KOPT-K1 (cell line): ENCODE results near the gene GPR33.
A peak's percentile ranks its signal among the peaks of the same experiment; 100 is the strongest.
"Not testable (repeated sequence)": the region's sequence is repeated elsewhere in the genome, so short reads cannot be mapped to it uniquely, and the experiment has no call there.

Source experiments
- H3K27ac ChIP-seq: fragments of 200-600 bp; sonication (generic); 2 replicates; pipeline ENCODE4 v1.5.1; 2016; ENCODE audit warnings: antibody characterized with exemption, mild to moderate bottlenecking, low read depth, low read length; ENCODE audit not compliant: poor library complexity, severe bottlenecking
- H3K36me3 ChIP-seq: fragments of 200-600 bp; sonication (generic); 2 replicates; pipeline ENCODE4 v1.5.1; 2017; ENCODE audit warnings: antibody characterized with exemption, mild to moderate bottlenecking, low read length, moderate library complexity; ENCODE audit not compliant: insufficient read depth
- H3K9me3 ChIP-seq: fragments of 200-600 bp; sonication (generic); 2 replicates; pipeline ENCODE4 v1.5.1; 2017; ENCODE audit warnings: antibody characterized with exemption, low read length, mild to moderate bottlenecking; ENCODE audit not compliant: insufficient read depth, poor library complexity, severe bottlenecking

Gene GPR33

DNA sequence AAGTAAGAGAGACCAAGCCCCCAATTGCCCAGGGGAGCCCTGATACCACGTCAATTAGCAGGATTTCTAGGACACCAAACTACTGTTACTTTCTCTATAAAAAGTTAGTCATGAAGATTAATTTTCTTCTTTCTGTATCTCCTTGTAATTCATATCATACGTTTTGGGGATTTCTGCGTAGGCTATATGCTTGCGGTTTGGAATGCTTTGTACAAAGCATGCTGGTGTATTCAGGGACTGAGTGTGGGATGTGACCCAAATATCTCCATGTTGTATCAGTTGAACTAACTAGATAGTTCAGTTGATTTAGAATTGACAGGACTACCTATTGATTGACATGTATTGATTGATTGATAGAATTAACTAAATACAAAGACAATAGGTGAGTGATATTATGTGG lies 7.7 kb downstream of the GPR33 start:
- Histone ChIP-seq H3K9me3 (no peaks in the 10 kb centered on the region), H3K27ac (no peak overlapping the region), H3K36me3 (no peaks in the 10 kb centered on the region)

DNA sequence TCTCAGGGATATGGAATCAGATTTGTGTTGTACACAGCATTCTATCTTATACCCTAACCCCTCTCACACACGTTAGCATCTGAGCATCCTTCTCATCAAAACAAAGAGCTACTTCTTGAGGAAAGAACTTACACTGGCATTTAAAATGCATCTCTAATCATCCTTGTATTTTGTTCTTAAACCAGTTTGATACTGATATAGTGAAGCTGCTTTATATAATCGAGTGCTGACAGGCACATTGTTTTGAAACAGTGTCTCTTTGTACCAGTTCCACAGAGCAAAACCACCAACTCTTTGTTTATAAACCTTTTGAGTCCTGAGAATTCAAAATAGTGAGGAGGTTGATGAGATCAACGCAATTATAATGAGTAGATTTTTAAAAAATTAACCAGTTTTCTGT lies 8.8 kb downstream of the GPR33 start:
- H3K36me3 ChIP-seq: no peaks in the 10 kb centered on the region
- H3K9me3 ChIP-seq: no peaks in the 10 kb centered on the region
- no peak overlapping the region for H3K27ac ChIP-seq

DNA sequence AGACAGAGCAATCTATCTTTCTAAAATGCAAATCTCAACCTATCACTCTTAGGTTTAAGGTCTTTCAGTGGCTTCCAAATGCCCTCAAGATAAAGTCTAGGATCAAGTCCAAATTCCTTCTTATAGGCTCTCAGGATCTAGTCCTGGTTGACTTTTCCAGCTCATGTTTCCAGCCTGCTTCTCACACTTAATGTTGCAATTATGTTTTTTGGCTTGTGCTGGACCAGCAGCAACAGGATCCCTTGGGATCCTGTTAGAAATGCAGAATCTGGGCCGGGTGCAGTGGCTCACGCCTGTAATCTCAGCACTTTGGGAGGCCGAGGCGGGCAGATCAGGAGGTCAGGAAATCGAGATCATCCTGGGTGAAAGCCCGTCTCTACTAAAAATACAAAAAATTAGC lies 10.6 kb downstream of the GPR33 start:
- no peaks in the 10 kb centered on the region for H3K9me3 ChIP-seq
- H3K27ac ChIP-seq: no peak overlapping the region
- H3K36me3 ChIP-seq: no peaks in the 10 kb centered on the region

DNA sequence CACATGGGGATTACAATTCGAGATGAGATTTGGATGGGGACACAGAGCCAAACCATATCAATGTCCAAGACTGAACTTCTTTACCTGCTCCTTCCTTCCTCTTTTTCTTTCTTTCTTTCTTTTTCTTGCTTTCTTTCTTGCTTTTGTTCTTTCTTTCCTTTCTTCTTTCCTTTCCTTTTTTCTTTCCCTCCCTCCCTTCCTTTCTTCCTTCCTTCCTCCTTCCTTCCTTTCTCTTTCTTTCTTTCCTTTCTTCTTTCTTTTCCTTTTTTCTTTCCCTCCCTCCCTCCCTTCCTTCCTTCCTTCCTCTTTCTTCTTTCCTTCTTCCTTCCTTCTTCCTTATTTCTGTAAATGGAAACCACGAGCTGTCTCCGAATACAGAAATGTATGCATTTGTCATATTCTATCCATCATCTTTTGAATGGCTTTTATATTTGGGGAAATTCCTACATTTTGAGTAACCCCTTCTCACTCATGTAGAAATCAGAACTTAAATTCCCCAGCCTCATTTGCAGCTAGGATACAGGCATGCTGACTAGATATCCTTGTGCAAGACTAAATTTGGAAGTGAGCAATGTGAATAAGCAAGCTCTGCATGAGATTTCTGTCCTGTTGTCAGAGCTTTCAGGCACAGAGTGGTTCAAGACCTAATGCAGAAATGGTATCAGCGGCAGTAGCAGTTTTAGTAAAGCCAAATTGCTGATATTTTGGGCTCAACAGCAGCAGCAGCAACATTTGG lies 11.5 kb downstream of the GPR33 start:
- Histone ChIP-seq H3K9me3 (no peaks in the 10 kb centered on the region), H3K27ac (no peak overlapping the region), H3K36me3 (no peaks in the 10 kb centered on the region)

DNA sequence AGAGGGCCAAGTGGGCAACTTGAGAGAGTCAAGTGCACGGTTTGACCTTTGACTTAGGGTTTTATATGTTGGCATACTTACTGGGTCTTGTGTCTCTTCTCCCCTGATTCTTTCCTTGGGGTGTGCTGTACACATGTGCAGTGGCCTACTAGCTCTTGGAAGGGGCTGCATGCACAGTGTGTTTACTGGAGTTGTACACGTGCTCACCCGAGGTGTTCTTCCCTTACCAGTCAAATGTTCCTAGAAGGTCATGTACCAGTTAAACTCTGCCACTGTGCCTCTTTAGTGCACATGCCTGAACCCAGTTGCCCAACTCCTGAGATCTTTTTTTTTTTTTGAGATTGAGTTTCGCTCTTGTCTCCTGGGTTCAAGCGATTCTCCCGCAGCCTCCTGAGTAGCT lies 21.3 kb downstream of the GPR33 start:
- H3K27ac ChIP-seq: no peak overlapping the region
- peaks cover 6% of the 10 kb centered on the region for H3K9me3 ChIP-seq
- no peaks in the 10 kb centered on the region for H3K36me3 ChIP-seq

DNA sequence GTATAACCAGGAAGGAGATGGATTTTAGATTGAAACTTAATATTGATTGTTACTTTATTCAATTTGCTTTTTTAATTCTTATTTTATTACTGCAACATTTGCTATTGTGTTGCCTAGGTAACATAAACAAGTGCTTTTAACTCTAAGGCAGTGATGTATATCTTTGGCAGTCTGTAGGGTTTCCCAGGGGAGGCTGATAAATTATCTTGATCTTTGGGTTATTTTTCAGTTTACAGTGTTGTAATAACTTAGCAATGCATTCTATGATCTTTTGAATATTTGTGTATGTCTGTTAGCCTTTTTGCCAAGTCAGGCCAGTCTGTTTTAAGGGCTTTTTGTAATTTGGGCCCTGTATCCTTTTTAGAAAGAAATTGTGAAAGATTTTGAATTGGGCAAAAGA lies 22.7 kb downstream of the GPR33 start:
- peaks cover 6% of the 10 kb centered on the region for H3K9me3 ChIP-seq
- H3K36me3 ChIP-seq: no peaks in the 10 kb centered on the region
- no peak overlapping the region for H3K27ac ChIP-seq

DNA sequence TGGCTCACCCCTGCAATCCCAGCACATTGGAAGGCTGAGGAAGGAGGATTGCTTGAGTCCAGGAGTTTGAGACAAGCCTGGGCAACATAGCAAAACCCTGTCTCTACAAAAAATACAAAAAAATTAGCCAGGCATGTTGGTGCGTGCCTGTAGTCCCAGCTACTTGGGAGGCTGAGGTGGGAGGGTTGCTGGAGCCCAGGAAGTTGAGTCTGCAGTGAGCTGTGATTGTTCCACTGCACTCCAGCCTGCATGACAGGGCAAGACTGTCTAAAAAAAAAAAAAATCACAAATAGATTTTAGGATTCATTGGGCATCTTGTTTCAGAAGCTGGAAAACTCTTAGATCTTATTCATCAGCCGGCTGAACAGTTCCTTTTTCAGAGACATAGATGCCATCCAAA lies 25.4 kb downstream of the GPR33 start:
- not testable (repeated sequence) for H3K27ac ChIP-seq, H3K36me3 ChIP-seq, H3K9me3 ChIP-seq

DNA sequence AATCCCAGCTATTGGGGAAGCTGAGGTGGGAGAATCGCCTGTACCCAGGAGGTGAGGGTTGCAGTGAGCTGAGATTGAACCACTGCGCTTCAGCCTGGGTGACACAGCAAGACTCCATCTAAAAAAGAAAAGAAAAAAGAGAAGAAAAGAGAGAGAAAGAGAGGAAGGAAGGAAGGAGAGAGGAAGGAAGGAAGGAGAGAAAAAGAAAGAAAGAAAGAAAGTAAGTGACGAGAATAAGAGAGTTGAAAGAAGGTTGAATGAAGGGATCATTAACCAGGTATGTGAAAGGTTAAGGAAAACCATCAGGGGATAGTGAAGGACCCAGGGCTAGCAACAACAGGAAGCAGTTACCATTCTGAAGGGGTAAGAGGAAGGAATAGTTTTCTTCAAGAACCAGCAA lies 26.3 kb downstream of the GPR33 start:
- no peaks in the 10 kb centered on the region for H3K36me3 ChIP-seq
- no peaks in the 10 kb centered on the region for H3K9me3 ChIP-seq
- H3K27ac ChIP-seq: no peak overlapping the region

DNA sequence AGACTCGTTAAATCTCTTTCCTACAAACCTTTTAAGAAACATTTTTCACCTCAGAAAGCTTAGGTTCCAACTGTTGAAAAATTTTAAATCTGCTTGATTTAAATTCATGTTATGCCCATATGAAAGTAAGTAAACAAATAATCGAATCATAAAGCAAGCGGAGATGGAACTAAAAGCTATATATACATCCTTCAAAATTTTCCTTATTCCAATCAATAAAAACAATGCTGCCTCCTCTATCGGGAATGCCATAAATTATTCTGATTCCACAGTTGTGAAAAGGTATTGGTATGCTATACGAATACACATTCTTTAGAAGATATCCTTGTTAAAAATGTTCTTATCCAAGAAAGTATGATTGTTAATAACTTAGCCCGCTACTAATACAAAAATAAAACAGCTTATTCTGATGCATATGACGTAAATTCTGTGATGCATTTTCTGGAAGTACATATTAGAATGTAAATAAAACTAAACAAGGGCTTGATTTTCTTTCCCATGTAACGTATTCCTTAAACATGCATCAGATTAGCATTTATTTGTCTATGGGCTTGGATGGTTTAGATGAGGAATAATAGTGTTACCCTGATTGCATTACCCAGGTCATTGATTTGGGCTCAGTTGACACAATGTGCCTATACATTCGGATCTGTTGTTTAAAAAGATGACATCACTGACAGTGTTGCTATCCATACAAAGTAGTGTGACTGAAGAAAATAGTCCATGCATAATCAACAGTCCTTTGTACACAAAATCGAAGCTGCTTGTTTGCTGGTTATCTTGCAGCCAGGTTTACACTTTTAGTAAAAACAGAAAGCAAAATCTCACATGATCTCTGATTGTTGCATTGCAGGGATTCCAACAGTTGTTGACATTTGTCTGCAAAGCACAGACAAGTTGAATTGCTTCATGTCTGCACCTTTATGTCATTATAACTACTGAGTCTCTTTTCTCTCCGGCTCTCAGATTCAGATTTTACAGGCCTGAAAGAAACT lies 29.9 kb downstream of the GPR33 start:
- Histone ChIP-seq H3K36me3 (peaks cover 2% of the 10 kb centered on the region; the same call in 1 of the 2 replicates), H3K9me3 (no peaks in the 10 kb centered on the region), H3K27ac (peak overlapping the region; percentile 70)

DNA sequence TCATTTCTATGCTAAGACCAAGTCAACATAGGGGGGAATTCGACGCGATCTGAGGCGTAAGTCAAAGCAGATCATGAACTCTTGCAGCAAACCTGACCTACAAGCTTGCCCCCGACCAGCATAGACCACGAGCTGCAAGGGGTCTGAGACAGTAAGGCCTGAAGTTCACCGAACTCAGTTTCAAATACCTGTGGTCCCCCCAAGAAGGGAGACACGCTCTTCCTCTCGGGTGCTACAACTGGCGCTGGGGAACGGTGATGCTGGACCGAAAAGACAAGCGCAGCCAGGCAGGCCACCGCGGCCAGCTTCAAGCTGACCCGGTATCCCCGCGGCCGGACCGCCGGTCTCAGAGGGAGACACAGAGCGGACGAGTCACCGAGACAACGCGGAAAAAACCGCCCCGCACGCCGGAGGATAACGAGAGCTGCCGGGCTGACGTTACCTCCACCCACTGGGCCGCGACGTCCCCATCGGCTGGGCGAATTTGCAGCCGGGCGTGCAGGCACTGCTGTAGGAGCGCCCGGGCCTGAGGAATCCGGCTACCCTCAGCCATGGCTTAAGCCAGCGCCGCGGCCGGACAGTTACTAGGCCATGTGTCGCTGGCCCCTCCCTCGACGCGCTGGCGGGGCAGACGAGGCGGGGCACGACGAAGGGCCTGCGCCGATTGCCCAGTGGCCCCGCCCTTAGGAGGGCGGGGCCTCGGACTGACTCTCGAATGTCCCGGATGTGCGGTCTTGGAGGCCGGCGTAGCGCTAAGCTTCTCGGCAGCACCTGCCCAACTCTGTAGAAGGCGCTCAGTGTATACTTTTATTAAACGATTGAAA lies 30.8 kb downstream of the GPR33 start, which contains the start of gene DTD2:
TSS of gene DTD2 (minus strand) at position 666 of the 824 bp plus-strand sequence. CDS start at position 553, 113 bp downstream.
- Histone ChIP-seq H3K9me3 (no peaks in the 10 kb centered on the region), H3K27ac (peak within 1 kb of the TSS; percentile 70), H3K36me3 (peaks cover 11% of the 10 kb centered on the region)

DNA sequence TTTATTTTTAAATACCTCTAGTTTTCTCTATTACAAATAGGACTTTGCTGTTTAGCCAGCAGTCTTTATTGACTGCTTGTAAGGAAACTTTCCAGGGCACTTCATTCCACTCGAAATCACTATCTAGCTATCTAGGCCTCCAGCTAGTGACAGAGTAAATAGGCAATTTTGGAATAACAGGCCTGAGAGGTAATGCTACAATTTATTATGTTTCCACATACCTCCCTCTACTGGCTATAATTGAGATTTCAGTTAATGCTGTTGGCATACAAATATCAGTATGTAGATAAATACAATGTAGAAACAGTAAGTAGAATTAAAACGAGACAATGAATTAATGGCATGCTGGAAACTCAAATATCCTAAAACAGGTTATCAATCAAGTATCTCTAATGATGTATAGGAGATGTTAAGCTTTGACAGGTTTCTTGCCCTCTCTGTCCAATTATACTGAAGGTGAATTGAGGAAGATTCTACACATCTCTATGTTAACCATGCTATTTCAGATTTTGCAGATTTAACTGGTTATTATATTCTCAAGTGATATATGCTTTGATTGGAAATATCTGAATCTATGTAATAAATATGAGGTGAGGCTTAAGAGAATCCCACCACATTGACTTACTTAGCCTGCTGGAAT lies 37.7 kb downstream of the GPR33 start:
- peaks cover 54% of the 10 kb centered on the region for H3K36me3 ChIP-seq
- no peak overlapping the region for H3K27ac ChIP-seq

DNA sequence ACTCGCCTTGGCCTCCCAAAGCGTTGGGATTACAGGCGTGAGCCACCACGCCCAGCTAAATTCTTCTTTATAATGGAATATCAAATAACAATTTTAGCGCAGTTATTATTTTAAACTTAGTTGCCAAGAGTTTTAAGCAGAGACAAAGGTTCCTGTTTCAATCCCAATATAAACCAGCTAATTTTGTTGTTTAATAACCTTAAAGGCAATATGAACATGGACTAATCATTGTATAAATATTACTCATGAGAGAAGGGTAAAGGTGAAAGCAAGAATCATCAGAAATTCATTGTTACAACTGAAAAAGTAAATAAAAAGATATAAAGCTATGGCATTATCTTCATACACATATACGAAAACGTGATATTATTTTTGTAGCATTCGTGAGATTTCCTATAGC lies 38.7 kb downstream of the GPR33 start:
- Histone ChIP-seq H3K9me3 (no peaks in the 10 kb centered on the region), H3K36me3 (peaks cover 54% of the 10 kb centered on the region), H3K27ac (no peak overlapping the region)

More for the DNA sequence above, 37.7 kb downstream of the GPR33 start:
- no peaks in the 10 kb centered on the region for H3K9me3 ChIP-seq

DNA sequence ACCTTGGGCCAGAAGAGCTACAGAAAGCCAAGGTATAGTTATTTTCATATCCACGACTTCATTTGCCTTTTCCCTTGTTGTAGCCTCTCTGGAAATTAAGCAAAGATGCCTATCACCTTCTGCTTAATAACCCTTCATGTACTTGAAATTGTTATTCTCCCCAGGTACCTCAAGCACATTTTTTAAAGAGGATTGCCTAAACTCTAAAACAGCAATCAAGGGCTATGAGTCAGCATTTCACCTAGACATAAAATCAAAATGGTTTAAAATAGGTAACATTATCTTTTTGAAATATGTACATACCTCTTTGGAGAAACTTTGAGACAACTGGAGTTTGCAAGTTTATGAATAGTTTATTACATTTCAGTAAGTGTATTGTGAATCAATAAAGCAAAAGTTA lies 42.1 kb downstream of the GPR33 start:
- Histone ChIP-seq H3K9me3 (no peaks in the 10 kb centered on the region), H3K36me3 (peaks cover 30% of the 10 kb centered on the region), H3K27ac (no peak overlapping the region)

DNA sequence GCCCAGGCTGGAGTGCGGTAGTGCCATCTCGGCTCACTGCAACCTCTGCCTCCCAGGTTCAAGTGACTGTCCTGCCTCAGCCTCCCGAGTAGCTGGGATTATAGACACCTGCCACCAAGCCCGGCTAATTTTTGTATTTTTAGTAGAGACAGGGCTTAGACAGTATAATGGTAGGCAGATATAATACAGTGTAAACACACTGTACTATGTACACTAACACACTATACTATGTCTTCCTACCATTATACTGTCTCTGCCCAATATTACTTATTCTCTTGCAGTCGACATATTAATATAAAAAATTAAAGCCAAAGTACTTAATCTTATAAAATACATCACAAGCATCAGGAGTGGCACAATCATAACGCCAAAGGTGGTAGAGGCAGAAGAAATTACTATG lies 45.6 kb downstream of the GPR33 start:
- Histone ChIP-seq H3K27ac (no peak overlapping the region), H3K36me3 (peaks cover 10% of the 10 kb centered on the region; the same call in 1 of the 2 replicates), H3K9me3 (peaks cover 9% of the 10 kb centered on the region)
